Activated naive CD4-positive, alpha-beta T cell treated with anti-CD3 and anti-CD28 coated beads, Interleukin-2, amount 10 ng/mL, durations not matched to agents 7 days and 5 days (primary cell): ENCODE results near the gene TOPBP1.
"Not testable (repeated sequence)": the region's sequence is repeated elsewhere in the genome, so short reads cannot be mapped to it uniquely, and the experiment has no call there.

Source experiments
- CTCF ChIA-PET: fragments of 350-600 bp; sonication (Branson Sonifier 250); formaldehyde crosslinking; loops from one replicate; lab custom pipeline; 2021; ENCODE audit warnings: antibody characterized with exemption; lab: Charles Lee
- DNase-seq: peaks from one replicate; pipeline ENCODE4 v3.0.0-alpha.2; 2020
- H3K27ac Mint-ChIP-seq: one replicate; pipeline ENCODE4 v1.8.0; 2021; ENCODE audit warnings: mild to moderate bottlenecking, moderate library complexity, mixed read lengths
- H3K27me3 Mint-ChIP-seq: one replicate; pipeline ENCODE4 v1.8.0; 2021; ENCODE audit warnings: mild to moderate bottlenecking, mixed read lengths
- H3K36me3 Mint-ChIP-seq: one replicate; pipeline ENCODE4 v1.8.0; 2021; ENCODE audit warnings: mixed read lengths
- H3K4me1 Mint-ChIP-seq: one replicate; pipeline ENCODE4 v1.8.0; 2021; ENCODE audit warnings: mixed read lengths
- H3K4me3 Mint-ChIP-seq: one replicate; pipeline ENCODE4 v1.8.0; 2021; ENCODE audit warnings: mild to moderate bottlenecking, moderate library complexity, mixed read lengths
- H3K9me3 Mint-ChIP-seq: one replicate; pipeline ENCODE4 v1.8.0; 2021; ENCODE audit warnings: mixed read lengths

The TOPBP1 gene

DNA sequence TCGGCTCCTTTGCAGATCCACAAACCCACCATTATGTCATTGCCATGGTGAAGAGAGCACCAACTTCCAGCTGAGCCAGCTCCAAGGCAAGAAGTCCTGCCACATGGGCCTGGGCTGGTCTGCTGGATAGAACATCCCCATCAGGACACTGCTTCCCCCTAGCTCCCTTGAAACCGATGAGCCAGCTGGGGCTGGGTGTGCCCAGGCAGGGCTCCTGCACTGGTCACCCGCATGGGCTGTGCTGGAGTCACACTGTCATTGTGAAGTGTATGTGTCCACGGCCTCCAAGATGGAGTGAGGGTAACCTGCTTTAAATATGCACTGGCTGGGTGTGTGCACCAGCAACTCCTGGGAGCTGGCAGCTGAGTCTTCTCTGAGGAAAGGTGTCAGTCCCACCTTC, 31.0 kb upstream of the TOPBP1 start:
- Mint-ChIP-seq H3K9me3 (no peaks in the 10 kb centered on the region), H3K27me3 (peaks cover 7% of the 10 kb centered on the region), H3K27ac (no peak overlapping the region), H3K4me3 (no peak overlapping the region), H3K4me1 (no peaks in the 10 kb centered on the region), H3K36me3 (no peaks in the 10 kb centered on the region)
- no peak for DNase-seq
- CTCF ChIA-PET = no interaction called here

DNA sequence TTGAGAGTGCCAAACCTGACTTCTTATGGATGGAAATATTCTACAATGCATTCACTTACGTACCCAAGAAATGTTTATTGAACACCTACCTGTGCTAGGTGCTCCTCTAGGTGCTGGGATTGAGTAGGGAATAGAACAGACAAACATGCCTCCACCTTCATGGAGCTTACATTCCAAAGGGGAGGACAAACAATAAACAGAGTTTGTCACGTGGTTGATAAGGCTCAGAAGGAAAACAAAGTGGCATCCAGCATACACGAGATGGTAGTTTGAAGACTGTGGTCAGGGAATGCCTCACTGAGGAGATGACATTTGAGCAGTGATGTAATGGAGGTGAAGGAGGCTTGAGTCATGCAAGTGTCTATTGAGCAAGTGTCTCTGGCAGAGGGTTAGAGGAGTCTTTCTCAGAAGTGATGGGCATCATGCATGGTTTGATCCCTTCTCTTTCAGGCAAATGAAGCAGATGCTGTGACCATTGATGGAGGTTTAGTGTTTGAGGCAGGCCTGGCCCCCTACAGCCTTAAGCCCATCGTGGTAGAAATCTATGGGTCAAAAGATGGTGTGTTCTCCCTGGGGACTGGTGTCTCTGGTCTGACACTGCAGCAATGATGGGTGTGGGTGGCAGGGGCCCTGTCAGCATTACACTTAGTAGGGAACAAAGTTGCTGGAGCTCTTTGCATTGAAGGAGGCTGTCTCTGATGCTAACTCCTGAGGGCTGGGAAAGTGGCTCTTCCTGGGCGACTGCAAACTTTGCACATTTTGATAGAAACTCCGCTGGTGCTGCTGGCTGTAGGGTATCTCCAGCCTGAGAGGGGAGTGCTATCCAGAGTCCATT, 29.7 kb upstream of the TOPBP1 start:
- Mint-ChIP-seq H3K4me1 (no peaks in the 10 kb centered on the region), H3K9me3 (no peaks in the 10 kb centered on the region), H3K27ac (no peak overlapping the region), H3K36me3 (no peaks in the 10 kb centered on the region), H3K27me3 (peaks cover 7% of the 10 kb centered on the region), H3K4me3 (no peak overlapping the region)
- CTCF ChIA-PET = no interaction called here
- DNase-seq = no peak

DNA sequence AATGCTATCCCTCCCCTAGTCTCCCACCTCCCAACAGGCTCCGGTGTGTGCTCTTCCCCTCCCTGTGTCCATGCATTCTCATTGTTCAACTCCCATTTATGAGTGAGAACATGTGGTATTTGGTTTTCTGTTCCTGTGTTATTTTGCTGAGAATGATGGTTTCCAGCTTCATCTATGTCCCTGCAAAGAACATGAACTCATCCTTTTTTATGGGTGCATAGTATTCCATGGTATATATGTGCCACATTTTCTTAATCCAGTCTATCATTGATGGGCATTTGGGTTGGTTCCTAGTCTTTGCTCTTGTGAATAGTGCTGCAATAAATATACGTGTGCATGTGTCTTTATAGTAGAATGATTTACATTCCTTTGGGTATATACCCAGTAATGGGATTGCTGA, 16.3 kb upstream of the TOPBP1 start:
- H3K4me3 Mint-ChIP-seq, H3K27ac Mint-ChIP-seq, H3K36me3 Mint-ChIP-seq, H3K9me3 Mint-ChIP-seq, DNase-seq, CTCF ChIA-PET, H3K4me1 Mint-ChIP-seq: not testable (repeated sequence)
- H3K27me3 Mint-ChIP-seq = peaks cover 75% of the 10 kb centered on the region

DNA sequence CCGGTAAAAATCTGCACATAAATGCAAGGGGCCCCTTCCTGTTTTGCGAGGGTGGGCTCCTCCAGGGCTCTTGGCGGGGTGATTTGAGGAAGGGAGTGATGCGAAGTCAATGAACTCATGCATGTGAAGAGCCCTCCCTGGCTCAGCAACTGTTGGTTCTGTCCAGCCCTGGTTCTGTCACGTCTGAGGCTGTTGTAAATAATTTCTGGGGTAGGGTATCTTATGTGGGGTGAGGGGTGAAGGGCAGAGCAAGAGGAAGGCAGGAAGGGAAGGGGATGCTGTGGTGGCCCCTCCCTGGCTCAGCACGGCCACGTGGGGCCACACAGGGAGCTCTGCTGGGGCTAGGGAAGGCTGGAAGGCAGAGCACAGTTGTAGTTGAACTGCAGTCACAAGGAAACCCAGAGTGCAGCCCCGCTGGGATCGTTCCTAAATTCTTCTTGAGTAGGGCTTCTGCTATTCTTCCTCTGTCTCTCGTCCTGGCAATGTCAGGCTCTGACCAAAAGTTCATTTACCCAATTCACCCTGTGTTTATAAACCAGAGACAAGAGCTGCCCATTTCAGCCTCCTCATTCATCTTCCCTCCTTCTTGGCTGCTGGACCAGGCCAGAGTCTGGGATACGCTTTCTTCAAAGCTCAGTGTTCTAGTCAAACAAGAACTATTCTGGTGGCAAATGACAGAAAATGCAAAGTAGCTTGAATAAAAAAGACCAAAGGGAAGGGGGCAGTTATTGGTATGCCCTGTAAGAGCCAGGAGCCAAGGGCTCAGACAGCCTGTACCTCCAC, 14.8 kb upstream of the TOPBP1 start:
- H3K27ac Mint-ChIP-seq = no peak overlapping the region
- peaks cover 71% of the 10 kb centered on the region for H3K27me3 Mint-ChIP-seq
- CTCF ChIA-PET = no interaction called here

DNA sequence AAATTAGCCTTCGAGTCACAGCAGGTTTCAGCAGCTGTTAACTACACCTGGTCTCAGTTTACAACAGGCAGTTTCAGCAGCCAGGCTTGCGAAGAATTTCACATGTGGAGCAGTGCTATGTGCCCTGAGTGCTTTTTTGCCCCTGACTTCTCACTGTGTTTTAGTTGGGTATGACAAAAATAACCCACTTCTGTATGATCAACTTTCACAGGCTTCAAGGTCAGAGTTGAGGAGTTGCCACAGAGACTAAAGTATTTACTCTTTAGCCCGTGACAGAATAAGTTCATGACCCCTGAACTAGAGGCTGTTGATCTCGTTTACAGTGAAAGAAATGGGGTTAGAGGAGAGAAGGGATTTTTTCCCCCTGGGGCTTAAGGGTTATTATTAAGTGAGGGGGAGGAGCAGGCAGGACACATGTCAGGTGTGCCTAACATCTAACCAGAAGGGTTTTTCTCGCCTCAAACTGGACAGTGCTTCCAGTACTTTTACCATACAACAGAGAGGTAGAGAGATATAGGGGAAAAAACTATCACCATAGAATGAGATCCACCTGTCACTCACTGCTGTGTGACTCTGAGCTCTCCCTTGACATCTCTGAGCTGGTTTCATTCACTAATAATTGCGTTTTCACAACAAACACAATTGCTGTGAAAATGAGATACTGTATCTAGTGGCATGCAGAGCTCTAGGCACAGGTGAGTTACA, 14.0 kb upstream of the TOPBP1 start:
- Mint-ChIP-seq H3K9me3 (no peaks in the 10 kb centered on the region), H3K27ac (no peak overlapping the region), H3K4me1 (peaks cover 3% of the 10 kb centered on the region), H3K36me3 (no peaks in the 10 kb centered on the region), H3K4me3 (no peak overlapping the region), H3K27me3 (peaks cover 74% of the 10 kb centered on the region)
- CTCF ChIA-PET = no interaction called here
- no peak for DNase-seq

More for the DNA sequence above, 14.8 kb upstream of the TOPBP1 start:
- no peak for DNase-seq
- H3K4me3 Mint-ChIP-seq = no peak overlapping the region
- H3K9me3 Mint-ChIP-seq = no peaks in the 10 kb centered on the region
- H3K4me1 Mint-ChIP-seq = peaks cover 3% of the 10 kb centered on the region
- H3K36me3 Mint-ChIP-seq = no peaks in the 10 kb centered on the region

DNA sequence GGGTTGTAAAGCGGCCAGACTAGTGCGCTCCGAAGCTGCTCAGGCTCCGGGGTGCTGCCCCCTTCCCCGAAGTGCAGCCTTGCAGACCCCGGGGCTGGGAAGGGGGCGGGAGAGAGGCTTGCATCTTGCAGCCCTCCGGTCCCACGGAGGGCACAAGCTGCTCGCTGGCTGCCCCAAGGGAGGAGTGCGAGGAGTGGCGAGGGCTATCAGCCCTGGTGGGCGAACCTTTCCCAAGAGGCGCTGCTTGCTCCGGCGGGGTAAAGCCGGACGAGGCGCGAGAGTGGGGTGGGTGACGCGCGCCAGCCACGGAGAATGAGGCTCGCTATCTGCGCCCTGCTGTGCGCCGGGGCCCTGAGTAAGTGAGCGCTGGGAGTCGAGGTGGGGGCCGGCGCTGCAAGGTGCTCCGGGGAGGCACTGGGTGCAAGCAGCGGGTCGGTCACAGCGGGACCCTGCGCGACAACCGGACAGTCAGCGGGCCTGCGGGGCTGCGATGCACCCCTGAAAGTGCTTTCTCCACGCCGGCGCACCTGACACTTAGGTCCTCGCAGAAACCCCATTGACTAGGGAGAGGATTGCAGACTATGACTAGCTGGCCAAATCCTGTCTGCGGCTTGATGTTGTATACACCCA, 12.7 kb upstream of the TOPBP1 start:
- Mint-ChIP-seq H3K9me3 (no peaks in the 10 kb centered on the region), H3K27ac (no peak overlapping the region), H3K36me3 (no peaks in the 10 kb centered on the region), H3K4me1 (peaks cover 3% of the 10 kb centered on the region), H3K27me3 (peaks cover 73% of the 10 kb centered on the region), H3K4me3 (no peak overlapping the region)
- CTCF ChIA-PET = no interaction called here
- DNase-seq = no peak

DNA sequence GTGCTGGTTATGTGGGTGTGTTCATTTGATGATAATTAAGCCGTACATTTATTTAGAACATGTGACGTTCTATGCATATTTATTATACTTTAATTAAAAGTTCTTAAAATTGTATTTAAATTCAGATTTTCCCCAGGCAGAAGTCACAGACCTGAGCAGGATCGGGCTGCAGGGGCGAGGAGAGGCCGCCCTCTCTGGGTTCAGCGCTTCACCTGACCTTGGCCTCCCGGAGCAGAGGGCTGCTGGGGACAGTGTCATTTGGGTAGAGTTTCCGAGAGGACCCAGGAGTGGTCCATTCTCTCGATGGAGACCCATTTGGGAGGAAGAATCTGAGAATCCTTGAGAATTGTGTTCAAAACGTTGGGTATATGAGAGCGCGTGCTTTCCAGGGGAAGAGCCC, 12.0 kb upstream of the TOPBP1 start:
- Mint-ChIP-seq H3K27ac (no peak overlapping the region), H3K9me3 (no peaks in the 10 kb centered on the region), H3K36me3 (no peaks in the 10 kb centered on the region), H3K4me1 (peaks cover 3% of the 10 kb centered on the region), H3K27me3 (peaks cover 71% of the 10 kb centered on the region), H3K4me3 (no peak overlapping the region)
- CTCF ChIA-PET = no interaction called here
- no peak for DNase-seq

DNA sequence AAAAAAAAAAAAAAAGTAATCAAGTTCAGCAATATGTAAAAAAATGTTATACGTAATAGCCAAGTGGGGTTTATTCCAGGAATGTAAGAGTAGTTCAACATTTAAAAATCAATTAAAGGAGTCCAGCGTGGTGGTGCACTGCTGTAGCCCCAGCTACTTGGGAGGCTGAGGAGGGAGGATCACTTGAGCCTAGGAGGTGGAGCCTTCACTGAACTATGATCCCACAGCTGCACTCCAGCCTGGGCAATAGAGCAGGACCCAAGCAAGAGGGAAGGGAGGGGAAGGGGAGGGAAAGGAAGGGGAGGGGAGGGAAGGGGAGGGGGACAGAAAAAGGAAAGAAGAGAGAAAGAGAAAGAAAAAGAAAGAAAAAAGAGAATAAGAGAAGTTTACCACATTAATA, 10.7 kb upstream of the TOPBP1 start:
- CTCF ChIA-PET = no interaction called here
- Mint-ChIP-seq H3K9me3 (no peaks in the 10 kb centered on the region), H3K27ac (no peak overlapping the region), H3K36me3 (no peaks in the 10 kb centered on the region), H3K27me3 (peaks cover 65% of the 10 kb centered on the region), H3K4me1 (peaks cover 3% of the 10 kb centered on the region), H3K4me3 (no peak overlapping the region)
- DNase-seq = no peak

DNA sequence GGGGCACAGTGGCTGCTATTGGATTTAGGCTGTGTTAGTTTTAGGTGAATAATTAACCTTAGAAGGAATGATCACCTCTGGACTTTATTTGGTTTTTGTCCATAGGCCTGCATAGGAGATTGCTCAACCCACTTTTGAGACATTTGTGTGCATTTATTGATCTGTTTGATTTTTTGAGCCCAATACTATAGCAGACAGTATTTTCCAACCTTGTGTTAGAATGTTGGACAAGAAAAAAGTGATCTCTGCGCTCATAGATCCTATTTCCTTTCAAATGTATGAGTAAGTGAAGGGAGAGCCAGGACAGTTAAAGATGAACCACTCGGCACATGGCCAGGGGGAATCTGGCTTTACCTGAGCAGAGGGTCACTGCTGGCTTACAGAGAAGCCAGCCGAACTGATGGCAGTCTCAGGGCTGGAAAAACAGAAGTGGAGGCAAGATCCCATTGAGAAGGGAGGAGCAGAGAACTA, 8.8 kb upstream of the TOPBP1 start:
- Mint-ChIP-seq H3K9me3 (no peaks in the 10 kb centered on the region), H3K27ac (no peak overlapping the region), H3K4me1 (peaks cover 3% of the 10 kb centered on the region), H3K36me3 (no peaks in the 10 kb centered on the region), H3K4me3 (no peak overlapping the region), H3K27me3 (peaks cover 46% of the 10 kb centered on the region)
- DNase-seq = no peak
- CTCF ChIA-PET = no interaction called here

DNA sequence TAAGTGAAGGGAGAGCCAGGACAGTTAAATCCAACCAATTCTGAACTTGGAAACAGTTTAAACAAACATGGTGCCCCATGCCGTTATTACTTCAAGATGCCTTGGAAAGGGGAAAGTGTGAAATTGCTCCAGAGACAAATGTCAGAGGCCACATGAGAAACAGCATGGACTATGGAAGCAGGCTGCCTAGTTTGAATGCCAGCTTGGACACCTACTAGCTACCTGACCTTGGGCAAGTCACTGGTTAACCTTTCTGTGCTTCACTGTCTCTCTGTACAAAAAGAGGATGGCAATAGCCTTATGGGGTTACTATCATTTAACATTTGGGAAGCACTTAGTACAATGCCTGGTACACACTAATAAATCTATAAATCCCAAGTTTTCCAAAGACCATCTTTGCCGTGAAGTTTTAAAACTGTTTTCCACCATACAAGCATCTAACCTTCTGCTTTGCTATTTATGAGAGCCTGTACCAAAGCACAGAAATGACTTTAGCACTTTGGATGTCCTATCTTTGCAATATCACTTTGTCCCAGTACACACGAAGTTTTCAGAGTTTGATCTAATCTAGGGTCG, 8.3 kb upstream of the TOPBP1 start:
- H3K27ac Mint-ChIP-seq = no peak overlapping the region
- H3K4me1 Mint-ChIP-seq = peaks cover 3% of the 10 kb centered on the region
- H3K27me3 Mint-ChIP-seq = peaks cover 41% of the 10 kb centered on the region
- H3K4me3 Mint-ChIP-seq = no peak overlapping the region
- DNase-seq = no peak
- no peaks in the 10 kb centered on the region for H3K9me3 Mint-ChIP-seq
- H3K36me3 Mint-ChIP-seq = no peaks in the 10 kb centered on the region
- CTCF ChIA-PET = interaction anchor here (1.0 kb wide), 1 partner anchor 255 kb away, joined by 4 read pairs; no protein-coding TSS in a partner anchor

DNA sequence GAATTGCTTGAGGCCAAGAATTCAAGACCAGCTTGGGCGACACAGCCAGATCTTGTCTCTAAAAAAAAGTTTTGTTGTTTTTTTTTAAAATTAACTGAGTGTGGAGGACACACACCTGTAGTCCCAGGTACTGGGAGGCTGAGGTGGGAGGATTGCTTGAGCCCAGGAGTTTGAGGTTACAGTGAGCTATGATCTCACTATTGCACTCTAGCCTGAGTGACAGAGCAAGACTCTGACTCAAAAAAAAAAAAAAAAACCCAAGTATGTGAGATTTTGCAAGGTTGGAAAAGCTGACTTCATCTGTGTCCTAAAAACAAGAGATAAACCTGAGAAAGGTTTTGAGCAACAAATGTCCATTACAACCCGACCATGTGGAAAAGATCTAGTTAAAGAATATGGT, 5.4 kb upstream of the TOPBP1 start:
- Mint-ChIP-seq H3K4me1 (peaks cover 18% of the 10 kb centered on the region), H3K9me3 (no peaks in the 10 kb centered on the region), H3K27ac (no peak overlapping the region), H3K27me3 (peaks cover 14% of the 10 kb centered on the region), H3K4me3 (no peak overlapping the region), H3K36me3 (peaks cover 3% of the 10 kb centered on the region)
- no peak for DNase-seq
- CTCF ChIA-PET = no interaction called here

DNA sequence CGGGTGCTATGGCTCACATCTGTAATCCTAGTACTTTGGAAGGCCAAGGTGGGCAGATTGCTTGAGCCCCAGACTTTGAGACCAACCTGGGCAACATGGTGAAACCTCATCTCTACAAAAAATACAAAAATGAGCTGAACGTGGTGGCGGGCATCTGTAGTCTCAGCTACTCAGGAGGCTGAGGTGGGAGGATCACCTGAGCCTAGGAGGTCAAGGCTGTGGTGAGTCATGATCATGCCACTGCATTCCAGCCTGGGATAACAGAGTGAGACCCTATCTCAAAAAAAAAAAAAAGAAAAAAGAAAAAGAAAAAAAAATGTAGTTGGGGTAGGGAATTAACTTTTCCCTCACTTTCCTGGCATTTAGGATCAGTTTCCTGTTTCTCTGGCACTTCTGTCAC, 3.4 kb upstream of the TOPBP1 start:
- peaks cover 28% of the 10 kb centered on the region for H3K4me1 Mint-ChIP-seq
- DNase-seq, H3K27me3 Mint-ChIP-seq, CTCF ChIA-PET, H3K4me3 Mint-ChIP-seq, H3K27ac Mint-ChIP-seq, H3K36me3 Mint-ChIP-seq, H3K9me3 Mint-ChIP-seq: not testable (repeated sequence)

DNA sequence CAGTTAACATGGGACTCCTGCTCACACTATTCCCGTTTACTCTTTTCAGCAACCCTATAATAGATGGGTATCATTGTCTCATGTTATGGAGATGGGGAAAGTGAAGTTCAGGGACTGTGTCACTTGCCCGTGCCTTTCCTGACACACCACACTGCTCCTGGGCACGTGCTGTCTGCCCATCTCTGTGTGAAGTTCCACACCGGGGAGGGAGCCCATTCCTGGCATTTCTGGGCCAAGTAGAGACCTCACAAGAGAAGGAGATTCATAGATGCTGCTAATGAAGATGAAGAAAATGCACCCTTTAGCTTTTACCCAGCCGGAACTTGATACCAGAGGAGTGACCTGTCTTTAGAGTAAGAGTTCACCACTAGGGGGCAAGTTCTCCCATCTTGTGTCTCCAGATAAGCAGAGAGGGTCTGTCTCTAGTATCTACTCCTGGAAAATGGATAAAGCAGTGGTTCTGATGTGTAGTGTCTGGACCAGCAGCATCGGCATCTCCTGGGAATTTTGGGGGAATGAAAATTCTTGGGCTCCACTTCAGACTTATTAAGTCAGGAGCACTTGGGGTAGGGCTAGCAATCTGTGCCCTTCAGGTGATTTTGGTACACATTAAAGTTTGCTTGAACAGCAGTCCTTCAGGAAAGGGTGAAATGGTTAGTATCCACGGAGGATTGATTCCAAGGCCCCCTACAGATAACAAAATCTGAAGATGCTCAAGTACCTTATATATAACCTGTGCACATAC, 2.0 kb upstream of the TOPBP1 start:
- Mint-ChIP-seq H3K4me3 (peak overlapping the region; percentile 34), H3K27me3 (no peaks in the 10 kb centered on the region), H3K36me3 (peaks cover 17% of the 10 kb centered on the region), H3K4me1 (peaks cover 40% of the 10 kb centered on the region), H3K9me3 (no peaks in the 10 kb centered on the region), H3K27ac (peak overlapping the region; percentile 26)
- DNase-seq = peak; percentile 24
- CTCF ChIA-PET = interaction anchor here (0.6 to 1.7 kb wide), 3 partner anchors 8 to 560 kb away, joined by 3 to 7 read pairs (median 3); no protein-coding TSS in a partner anchor
